OCI-M2 (cell line): Measurements from ENCODE around the gene NCS1.

ENCODE experiments used
- DNase-seq: peaks from one replicate; lab custom pipeline; 2025; ENCODE audit not compliant: unreplicated experiment; lab: John Stamatoyannopoulos, UW

The NCS1 gene

DNA sequence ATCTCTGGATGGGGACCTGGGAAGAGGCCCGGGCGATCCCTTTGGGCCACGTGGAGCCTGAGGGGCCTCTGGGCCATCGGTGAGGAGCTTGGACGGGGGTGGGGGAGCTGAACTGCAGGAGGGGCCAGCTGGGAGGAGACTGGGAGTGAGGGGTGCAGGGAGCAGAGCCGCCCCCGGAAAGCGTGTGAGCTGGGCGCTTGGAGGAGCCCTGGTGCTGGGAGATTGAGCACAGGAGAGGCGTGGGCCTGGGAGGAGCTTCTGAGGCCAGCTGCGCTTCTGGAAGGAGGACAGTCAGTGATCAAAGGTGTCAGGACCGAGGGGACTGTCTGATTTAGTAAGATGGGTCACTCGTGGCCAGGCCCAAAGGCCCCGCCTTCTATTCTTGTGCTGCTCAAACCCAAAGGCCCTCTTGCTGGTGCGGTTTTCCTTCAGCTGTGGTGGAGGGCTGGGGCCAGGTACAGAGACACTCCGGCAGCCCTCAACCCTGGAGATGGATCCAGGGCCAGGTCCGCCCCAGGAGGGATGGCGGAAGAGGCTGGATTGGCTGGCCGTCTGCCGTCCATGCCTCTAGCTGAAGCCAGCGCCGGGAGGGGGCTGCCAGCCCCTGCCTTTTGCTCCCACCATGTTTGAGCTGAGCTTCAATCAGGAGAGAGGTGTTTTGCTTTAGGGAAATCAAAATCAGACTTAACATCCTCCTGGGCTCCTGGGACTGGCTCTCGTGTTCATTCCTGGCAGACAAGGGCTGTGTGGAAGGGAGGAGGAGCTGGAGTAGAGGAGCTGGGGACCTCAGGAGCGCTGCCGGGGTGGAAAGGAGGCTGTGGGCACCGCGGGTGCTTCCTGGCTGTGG is 21.6 kb downstream of the NCS1 start:
- no peak for DNase-seq

DNA sequence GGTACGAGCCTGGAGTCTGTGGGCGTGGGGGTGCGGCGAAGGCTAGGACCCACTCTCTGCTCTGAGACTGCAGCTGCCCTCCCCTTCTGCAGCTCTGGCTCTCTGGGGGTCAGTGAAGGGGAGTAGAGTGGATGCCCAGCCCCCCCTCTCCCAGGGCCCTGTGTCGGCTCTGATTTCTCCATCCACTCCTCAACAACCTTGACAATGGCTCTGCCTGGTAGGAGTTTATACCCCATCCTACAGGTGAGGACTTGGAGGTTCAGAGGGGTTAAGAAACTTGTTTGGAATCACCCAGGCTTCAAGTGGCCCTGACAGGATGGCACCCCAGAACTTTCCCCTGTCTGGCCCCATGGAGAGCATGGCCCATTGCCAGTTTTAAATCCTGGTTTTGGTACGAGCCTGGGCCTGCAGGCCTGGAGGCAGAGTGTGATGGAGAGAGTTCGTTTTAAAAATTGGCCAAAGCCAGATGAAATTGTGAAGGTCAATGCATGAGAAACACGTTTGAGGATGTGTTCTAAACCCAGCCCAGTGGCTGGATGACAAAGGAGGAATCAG is 22.3 kb downstream of the NCS1 start:
- no peak for DNase-seq

DNA sequence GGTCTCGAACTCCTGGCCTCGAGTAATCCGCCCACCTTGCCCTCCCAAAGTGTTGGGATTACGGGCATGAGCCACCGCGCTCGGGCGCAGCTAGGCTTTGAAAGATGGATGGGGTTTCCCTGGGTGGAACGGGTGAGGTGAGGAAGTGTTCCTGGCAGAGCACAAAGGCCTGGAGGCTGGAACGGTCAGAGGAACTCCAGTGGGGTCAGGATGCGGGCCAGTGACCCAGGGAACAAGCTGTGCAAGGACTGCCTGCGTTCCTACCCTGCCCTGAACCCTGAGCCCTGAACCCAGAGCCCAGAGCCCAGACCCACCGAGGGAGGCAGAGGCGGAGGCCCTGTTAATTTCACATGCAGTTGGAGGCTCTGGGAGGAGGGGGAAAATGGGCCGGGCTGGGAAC is 23.4 kb downstream of the NCS1 start:
- no peak for DNase-seq

DNA sequence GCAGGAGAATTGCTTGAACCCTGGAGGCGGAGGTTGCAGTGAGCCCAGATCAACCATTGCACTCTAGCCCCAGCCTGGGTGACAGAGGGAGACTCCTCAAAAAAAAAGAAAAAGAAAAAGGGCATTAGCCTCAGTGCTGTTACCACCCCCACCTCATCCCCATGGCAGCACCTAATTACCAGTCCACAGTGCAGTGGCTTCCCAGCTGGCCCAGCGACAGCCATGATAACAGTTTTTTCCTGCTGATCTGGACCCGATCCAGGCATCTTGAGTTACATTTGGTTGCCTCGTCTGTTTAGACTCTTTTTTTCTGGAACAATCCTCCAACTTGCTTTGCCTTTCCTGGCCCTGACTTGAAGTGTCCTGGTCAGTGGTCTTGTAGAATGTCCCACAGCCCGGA is 24.4 kb downstream of the NCS1 start:
- no peak for DNase-seq

DNA sequence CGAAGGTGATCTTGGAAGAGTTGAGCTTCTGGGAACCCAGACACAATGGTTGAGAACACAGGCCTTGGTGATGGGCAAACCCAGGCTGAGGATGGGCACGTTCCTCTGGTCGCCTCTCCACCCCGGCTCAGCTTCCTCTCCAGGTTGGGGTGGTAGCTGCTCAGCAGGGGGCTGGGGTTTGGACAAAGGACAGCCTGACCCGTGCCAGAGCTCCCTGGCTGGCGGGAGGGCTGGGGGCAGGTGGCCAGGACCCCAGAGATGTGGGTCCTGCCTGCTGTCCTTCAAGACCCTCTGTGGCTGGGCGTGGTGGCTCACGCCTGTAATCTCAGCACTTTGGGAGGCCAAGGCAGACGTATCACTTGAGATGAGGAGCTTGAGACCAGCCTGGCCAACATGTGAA is 25.2 kb downstream of the NCS1 start:
- DNase-seq: no peak

DNA sequence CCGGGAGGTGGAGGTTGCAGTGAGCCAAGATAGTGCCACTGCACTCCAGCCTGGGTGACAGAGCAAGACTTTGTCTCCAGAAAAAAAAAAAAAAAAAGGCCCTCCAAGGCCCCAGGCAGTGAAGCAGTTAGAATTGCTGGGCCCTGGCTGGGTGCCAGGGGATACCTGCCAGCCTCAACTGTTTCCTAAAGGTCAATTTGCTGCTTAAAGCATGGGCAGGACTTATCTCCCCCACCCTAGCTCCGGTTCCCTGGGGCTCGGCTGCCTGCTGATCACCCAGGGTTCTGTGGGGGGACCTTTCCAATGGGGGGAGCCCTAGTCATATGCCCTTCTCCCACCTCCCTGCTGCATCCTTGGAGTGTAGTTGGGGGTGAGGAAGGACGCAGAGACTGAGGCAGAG is 25.7 kb downstream of the NCS1 start:
- DNase-seq: no peak

DNA sequence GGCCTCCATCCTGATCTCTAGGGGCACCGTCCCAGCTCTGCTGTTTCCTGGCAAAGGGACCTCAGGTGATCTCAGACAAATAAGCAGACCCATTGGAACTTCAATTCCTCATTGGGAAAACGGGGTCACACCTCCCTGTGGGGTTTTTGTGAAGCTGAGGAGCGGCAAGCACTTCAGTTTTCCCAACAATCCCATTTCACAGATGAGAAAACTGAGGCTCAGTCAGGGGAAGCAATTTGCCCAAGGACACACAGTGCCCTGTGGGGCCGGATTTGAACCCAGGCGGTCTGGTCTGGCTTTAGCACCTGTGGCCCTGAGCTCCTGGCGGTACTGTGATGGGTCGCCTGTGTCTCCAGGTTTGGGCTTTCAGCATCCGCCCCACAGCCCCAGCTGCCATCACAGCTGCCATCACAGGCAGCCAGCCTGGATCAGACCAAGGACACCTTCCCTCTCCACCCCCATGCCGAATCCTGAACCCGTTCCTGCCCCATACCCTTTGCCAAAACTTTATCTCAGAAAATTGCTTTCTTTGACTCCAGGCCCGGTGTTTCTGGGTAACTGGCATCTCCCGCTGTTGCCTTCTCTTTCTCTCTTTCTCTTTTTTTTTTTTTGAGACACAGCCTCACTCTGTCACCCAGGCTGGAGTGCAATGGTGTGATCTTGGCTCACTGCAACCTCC is 26.4 kb downstream of the NCS1 start:
- no peak for DNase-seq

DNA sequence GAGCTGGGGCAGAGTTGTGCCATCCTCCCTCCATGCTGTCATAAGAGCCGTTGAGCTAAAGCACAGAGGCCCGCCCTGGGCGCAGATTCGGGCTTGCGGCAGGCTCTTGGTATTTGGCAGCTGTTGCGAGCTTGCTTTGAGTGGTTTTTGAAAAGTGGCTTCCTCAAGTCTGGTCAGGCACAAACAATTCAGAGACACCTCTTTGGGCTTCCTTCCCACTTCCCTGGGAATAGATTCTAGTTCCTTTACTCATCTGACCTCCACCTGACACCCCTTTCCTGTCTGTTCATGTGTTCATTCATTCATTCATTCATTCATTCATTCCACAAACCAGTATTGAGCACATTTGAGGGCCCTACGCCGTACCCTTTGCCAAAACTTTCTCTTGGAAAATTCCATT is 27.4 kb downstream of the NCS1 start:
- no peak for DNase-seq

DNA sequence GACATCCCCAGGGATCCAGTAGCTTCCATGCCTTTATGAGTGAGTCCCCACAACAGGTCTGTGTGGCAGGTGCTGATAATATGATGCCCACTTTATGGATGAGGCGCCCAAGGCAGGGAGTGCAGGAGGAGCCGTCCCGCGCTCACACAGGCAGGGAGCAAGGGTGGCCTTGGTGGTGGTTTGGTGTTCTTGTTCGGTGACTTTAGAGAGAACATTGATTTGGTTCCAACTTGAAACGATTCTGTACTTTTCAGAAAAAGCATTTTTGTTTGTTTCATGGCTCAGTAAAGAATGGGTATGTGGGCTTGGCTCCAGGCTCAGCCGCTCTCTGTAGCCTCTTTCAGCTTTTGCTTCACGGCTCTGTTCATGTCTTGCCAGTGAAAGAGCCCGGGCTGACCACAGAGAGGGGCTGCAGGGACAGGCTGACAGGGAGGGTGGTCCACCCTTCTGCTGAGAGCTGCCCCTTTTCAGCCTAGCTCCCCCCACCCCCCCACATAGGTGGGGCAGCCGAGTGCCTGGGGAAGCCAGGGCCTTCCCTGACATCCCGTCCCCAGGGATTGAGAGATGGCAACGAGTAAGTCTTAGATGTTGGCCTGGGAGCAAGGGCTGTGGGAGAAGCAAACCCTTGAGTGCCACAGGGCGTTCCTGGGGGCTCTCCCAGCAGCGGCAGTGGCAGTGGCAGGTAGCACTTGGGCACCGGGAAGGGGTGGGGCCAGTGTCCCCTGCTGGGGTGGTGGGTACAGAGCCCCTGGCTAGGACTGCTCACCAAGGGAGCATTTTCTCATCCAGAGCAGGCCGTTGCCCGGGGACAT is 28.0 kb downstream of the NCS1 start:
- no peak for DNase-seq

DNA sequence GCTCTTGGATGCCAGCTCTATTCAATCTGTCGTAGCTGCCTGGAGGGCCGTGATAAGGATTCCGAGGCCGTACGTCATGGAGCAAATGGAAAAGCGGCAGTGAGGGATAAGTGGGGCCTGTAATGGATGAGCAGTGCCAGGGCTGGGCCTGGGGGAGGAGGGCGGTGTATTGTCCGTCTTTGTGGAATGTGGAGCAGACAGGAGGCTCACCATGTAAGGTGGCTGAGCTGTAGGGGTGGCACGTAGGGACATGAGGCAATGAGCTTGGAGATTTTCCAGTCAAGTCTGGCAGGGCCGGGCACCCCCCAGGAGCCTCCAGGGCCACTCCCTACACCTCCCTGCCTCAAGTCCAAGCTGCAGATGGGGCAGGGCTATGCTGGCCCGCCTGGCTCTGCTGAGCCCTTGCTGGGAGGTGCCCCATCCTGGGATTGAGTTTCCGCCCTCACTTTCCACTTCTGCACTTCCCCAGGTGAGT is 29.2 kb downstream of the NCS1 start:
- no peak for DNase-seq

DNA sequence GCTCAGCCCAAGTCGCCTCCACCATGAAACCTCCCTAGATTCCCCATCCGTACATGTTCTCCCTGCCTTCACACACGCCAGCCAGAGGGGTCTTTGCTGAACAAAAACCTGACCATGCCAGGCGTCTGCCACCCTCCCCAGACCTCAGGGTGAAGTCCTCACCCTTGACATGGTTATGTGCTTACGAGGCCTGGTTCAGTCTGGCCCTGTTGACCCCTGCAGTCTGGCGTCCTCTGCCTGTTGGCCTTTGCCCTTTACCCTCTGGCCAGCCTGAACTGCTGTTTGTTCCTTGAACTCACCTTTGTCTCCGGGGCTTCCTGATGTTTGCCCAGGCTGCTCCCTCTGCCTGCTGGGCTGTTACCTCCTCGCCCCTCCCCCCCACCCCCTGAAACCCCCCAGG is 29.8 kb downstream of the NCS1 start:
- no peak for DNase-seq

DNA sequence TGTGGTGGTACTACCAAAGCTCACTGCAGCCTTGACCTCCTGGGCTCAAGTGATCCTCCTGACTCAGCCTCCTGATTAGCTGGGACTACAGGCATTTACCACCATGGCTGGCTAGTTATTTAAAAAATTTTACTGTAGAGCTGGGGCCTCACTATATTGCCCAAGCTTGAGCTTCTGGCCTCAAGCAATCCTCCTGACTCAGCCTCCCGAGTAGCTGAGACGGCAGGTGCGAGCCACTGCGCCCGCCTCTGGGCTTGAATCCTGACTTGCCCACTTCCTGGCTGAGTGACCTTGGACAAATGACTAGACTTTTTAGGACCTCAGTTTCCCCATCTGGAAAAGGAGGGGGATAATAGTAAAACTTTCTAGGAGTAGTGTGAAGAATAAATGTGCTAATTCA is 32.1 kb downstream of the NCS1 start:
- no peak for DNase-seq

DNA sequence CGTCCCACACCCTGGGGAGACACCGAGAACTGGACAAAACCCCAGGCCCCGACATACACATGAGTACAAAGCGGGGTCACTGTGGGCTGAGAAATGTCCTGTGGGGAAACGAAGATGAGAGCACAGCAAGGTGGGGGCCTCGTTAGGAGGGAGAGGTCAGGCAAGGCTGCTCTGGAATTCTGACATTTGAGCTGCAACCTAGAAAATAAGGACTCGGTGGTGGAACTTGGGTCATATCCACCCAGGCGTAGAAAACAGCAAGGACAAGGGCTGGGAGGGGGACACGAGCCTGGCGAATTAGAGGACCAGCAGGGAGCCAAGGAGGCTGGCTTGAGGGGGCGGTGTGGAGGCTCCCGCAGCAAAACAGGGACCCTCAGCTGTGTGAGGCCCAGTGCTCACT is 32.8 kb downstream of the NCS1 start:
- no peak for DNase-seq

DNA sequence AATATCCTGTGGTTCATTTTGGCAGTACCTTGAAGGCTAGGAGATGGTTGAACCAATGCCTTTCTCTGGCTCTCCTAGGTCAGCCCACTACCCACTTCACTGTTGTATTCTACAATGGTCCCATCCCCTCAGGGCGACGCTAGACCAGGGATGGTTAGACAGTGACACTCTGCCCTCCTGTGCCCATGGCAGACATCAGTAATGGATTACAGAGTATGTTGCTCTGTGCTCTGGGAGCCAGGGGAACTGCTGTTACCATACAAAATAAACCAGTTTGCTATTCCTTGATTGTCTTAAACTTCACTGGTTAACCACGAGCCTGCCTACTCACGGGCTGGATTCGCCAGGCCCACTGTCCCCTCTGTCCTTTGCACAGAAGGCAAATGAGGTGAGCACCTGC is 33.7 kb downstream of the NCS1 start:
- no peak for DNase-seq

DNA sequence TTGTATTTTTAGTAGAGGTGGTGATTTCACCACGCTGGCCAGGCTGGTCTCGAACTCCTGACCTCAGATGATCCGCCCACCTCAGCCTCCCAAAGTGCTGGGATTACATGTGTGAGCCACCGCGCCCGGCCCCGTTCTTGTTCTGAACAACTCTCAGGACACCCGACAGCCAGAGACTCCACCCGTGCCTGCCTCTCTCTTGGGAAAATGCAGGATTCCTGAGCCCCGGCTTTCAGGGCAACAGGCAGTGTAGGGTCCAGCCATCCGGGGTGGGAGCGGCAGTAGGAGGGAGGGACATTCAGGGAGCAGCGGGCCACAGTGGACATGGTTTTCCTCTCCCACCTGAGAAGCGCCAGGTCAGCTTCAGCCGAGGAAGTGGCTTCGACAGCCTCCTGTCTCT is 34.4 kb downstream of the NCS1 start:
- no peak for DNase-seq

DNA sequence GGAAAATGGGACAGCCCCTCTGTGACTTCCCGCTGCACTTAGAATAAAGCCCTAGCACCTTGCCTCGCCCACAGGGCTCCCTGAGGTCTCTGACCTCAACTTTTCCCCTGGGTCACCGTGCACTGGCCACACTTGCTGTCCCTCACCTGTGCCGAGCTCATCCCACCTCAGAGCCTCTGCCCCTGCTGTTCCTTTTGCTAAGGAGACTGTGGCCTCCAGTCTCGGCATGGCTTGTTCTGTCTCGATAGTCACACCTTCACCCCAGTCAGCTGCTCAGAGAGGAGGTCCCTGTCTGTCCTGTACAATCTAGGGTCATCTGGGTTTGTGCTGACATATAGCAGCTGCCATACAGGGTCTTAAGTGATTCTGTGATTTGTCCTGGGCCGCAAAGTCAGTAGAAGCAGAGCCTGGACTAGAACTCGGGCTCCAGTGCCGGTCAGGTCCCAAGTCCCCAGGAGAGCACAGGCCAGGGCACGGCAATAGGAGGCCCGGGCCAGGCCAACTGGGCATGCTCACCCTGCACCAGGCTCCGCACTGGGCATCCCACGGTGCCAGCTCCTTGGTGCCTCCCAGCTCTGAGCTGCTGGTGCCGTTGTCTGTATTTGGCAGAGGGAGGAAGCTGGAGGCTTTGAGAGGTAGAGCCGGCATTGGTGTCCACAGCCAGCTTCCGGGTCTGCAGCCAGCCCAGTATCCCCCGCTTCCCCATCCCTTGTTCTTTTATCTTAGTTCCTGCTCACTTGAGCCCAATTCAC is 35.2 kb downstream of the NCS1 start:
- no peak for DNase-seq

DNA sequence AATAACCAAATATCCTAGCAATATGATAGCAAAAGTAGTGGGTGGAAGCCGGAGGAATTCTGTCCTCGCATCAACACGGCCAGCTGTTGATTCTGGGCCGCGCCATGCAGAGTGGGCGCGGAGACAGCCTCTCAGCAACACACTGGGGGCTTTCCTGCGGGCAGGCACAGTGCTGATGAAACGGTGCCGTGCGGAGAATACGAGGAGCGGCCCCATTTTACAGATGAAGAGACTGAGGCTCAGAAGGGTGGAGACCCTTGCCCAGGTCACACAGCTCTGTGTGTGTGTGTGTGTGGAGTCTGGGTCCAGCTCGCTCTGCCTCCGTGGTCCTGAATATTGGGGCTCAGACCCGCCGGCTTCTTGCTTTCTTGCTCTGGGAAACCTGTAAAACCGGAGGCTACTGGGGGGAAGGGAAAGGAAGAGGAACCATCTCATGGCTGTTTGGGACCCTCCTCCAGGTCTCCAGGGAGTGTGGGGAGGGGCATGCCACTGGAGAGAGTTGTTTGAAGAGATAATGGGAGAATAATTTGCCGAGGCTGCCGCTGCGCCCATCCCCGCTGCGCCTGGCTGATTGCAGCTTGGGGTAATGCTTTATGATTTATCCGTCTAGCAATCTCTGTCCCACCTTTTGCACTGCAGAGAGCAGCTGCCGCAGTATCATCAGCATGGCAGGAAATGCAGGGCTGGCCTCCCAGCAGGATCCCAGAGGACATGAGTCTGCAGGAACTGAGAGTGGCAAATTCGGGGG is 36.6 kb downstream of the NCS1 start:
- no peak for DNase-seq

DNA sequence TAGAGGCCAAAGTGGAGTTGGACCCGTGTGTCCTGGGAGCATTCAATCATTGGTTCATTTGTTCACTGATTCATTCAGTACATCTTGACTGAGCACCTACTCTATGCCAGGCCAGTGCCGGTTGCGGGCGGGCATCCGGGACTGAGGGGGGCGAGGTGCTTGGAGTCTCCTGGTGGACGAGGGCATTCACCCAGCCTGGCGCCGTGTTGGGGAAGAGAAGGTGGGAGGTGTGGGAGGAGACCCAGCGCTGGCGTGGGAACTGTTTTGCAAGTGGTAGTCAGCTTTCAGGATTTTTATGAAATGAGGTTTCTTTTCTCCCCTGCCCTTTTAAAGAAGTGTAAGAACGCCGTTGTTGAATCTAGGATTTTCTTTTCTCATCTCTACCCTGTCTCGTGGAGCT is 37.2 kb downstream of the NCS1 start:
- no peak for DNase-seq

DNA sequence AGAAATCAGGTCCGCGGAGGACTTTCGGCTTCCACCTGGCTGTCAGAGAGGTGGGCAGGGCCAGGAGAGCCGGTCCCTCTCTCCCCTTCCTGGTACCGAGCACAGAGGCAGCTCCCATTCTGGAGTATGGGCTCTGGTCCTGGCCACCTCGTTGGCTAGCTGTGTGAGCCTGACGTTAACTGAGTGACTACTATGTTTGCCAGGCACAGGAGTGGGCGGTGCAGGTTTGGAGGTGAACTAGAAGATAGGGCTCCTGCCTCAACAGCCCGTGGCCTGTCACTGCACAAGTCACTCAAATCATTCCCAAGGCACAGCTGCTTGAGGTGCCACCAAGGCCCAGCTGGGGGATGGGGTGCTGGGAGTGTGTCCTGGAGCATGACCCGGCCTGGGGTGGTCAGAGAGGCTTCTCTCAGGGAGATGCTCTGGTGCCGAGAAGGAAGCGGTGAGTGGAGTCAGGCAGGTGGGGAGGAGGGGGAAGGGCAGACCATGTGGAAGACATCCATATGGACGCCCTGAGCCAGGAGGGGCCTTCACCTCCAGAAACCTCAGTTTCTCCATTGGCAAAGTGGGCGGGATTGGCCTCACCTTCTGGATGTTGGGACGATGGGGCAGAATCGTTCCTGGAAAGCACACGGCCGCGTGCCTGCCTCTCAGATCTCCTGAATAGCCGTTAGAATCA is 39.5 kb downstream of the NCS1 start:
- DNase-seq: no peak
